A549 (cell line): ENCODE results near the gene GRK3. TPM values are rescaled to one million over a fixed set of nuclear protein-coding genes. Genes with fewer than 3 reads are reported as not detected.
"Not testable (repeated sequence)": the region's sequence is repeated elsewhere in the genome, so short reads cannot be mapped to it uniquely, and the experiment has no call there.

Experiments
- ATAC-seq, 2 experiments: fragments of 200-7000 bp in 1 of 2; fragments of >200 bp in 1 of 2; cut with Nextera tagmentation in 1 of 2; cut with Tn5 transposase in 1 of 2; 3 replicates each; pipeline versions ENCODE4 v1.8.0 to v1.9.1; 2018 to 2020; ENCODE audit warnings: mild to moderate bottlenecking in 1 of 2, moderate library complexity in 1 of 2
- CTCF ChIA-PET: fragments of 300-600 bp; sonication (Branson Sonifier 250); formaldehyde crosslinking; extraction: SDS; loops from one replicate; lab custom pipeline; 2021; ENCODE audit warnings: antibody characterized with exemption, inconsistent platforms; lab: Yijun Ruan, JAX
- POLR2A ChIA-PET: fragments of 350-600 bp; formaldehyde crosslinking; extraction: SDS; loops from one replicate; lab custom pipeline; 2021; ENCODE audit warnings: antibody characterized with exemption, inconsistent platforms; lab: Yijun Ruan, JAX
- DNase-seq, 2 experiments: peaks; one replicate each; pipeline versions ENCODE4 v3.0.0 to v3.0.0-alpha.2; 2011 to 2016; ENCODE audit warnings: low read depth in 1 of 2, low spot score in 1 of 2
- FAIRE-seq: peaks from 2 replicates; lab custom pipeline; 2011; peaks lifted over from hg19 to GRCh38; lab: Jason Lieb, UNC
- H3K27ac ChIP-seq, 2 experiments: fragments of >200 bp; sonication (Bioruptor Twin); formaldehyde crosslinking; 3 replicates each; pipeline ENCODE4 v1.5.1; 2016 to 2017
- H3K4me1 ChIP-seq: fragments of >200 bp; sonication (Bioruptor Twin); formaldehyde crosslinking; 3 replicates; pipeline ENCODE4 v1.6.1; 2016
- H3K4me2 ChIP-seq: fragments of >200 bp; sonication (Bioruptor Twin); formaldehyde crosslinking; 3 replicates; pipeline ENCODE4 v1.6.1; 2016
- H3K4me3 ChIP-seq: fragments of >200 bp; sonication (Bioruptor Twin); formaldehyde crosslinking; 3 replicates; pipeline ENCODE4 v1.5.1; 2016
- H3K9me3 ChIP-seq: fragments of >200 bp; sonication (Bioruptor Twin); formaldehyde crosslinking; 3 replicates; pipeline ENCODE4 v1.6.1; 2016
- CEBPB ChIP-seq, 2 experiments: fragments of >200 bp in 1 of 2; sonication (Bioruptor Twin) in 1 of 2; formaldehyde crosslinking in 1 of 2; IDR thresholded peaks; 2 replicates each; pipeline ENCODE4 v1.6.1; 2012 to 2016
- CHD2 ChIP-seq: fragments of 150-350 bp; IDR thresholded peaks from 2 replicates; pipeline ENCODE4 v1.6.1; 2014; ENCODE audit warnings: low read length; ENCODE audit not compliant: partially characterized antibody
- CHD4 ChIP-seq: fragments of 200-600 bp; sonication (generic); IDR thresholded peaks from 2 replicates; pipeline ENCODE4 v1.6.1; 2016; ENCODE audit warnings: antibody characterized with exemption, mild to moderate bottlenecking, borderline replicate concordance
- EHF ChIP-seq: fragments of 250-450 bp; sonication (Bioruptor Pico); IDR thresholded peaks from 2 replicates; pipeline ENCODE4 v1.5.0; 2020; ENCODE audit warnings: mild to moderate bottlenecking
- EP300 ChIP-seq, 2 experiments: fragments of >200 bp; sonication (Bioruptor Twin); formaldehyde crosslinking; IDR thresholded peaks; 2 replicates in 1 of 2; 3 replicates in 1 of 2; pipeline ENCODE4 v1.6.1; 2016 to 2017
- FOSL2 ChIP-seq, 2 experiments: fragments of 450-650 bp in 1 of 2; fragments of >200 bp in 1 of 2; sonication (Bioruptor Twin) in 1 of 2; formaldehyde crosslinking; IDR thresholded peaks; 2 replicates each; pipeline versions ENCODE4 v1.5.0 to v1.6.1; 2016 to 2020; ENCODE audit warnings: mild to moderate bottlenecking in 1 of 2, moderate library complexity in 1 of 2
- JUN ChIP-seq, 2 experiments: fragments of >200 bp; sonication (Bioruptor Twin); formaldehyde crosslinking; IDR thresholded peaks; 2 replicates in 1 of 2; 3 replicates in 1 of 2; pipeline ENCODE4 v1.6.1; 2016 to 2017
- KDM5A ChIP-seq: fragments of 200-600 bp; sonication (generic); IDR thresholded peaks from 2 replicates; pipeline ENCODE4 v1.6.1; 2016; ENCODE audit warnings: antibody characterized with exemption, mild to moderate bottlenecking
- MYC ChIP-seq: IDR thresholded peaks from 2 replicates; pipeline ENCODE4 v1.6.1; 2012; ENCODE audit warnings: mild to moderate bottlenecking, inconsistent platforms, low read length, improper control_type of control experiment, borderline replicate concordance
- NPAS2 ChIP-seq: fragments of 250-450 bp; sonication (Bioruptor Pico); IDR thresholded peaks from 2 replicates; pipeline ENCODE4 v1.8.0; 2022; ENCODE audit warnings: mild to moderate bottlenecking, moderate library complexity, borderline replicate concordance
- POLR2AphosphoS2 ChIP-seq: conservative IDR thresholded peaks from 2 replicates; pipeline ENCODE4 v1.6.1; 2012; ENCODE audit warnings: low read length, improper control_type of control experiment, inconsistent platforms
- RAD21 ChIP-seq, 2 experiments: fragments of >200 bp in 1 of 2; sonication (Bioruptor Twin) in 1 of 2; formaldehyde crosslinking in 1 of 2; IDR thresholded peaks in 1 of 2; conservative IDR thresholded peaks in 1 of 2; 2 replicates in 1 of 2; 3 replicates in 1 of 2; pipeline ENCODE4 v1.6.1; 2012 to 2018; ENCODE audit warnings: inconsistent platforms in 1 of 2
- WGBS: methylation state at CpG from one replicate; pipeline ENCODE4 v1.1.6; 2017; ENCODE audit errors: missing lambda C conversion rate; 5-methylcytosine and 5-hydroxymethylcytosine counted together
- polyA plus RNA-seq, 4 experiments: library from polyadenylated mRNA; depleted of rRNA in 3 of 4; stranded (reverse); fragments of >200 nt; fragmentation: RNase III in 1 of 4; extraction: RNeasy Plus Mini Kit Qiagen cat#74134 plus additional on column Dnase treatment in 1 of 4; gene quantifications; 2 replicates in 3 of 4; 3 replicates in 1 of 4; pipeline ENCODE4 v1.2.3, GENCODE V29; 2011 to 2017
- TF ChIP-seq, protein P1 (sequence below): fragments of 450-650 bp; IDR thresholded peaks from 2 replicates; pipeline ENCODE4 v1.6.1; 2014; ENCODE audit warnings: antibody characterized with exemption

The GRK3 gene
- polyA plus RNA-seq, 2 of the 4 experiments (the other 2 are of a cell fraction): 3.9 to 6.5 TPM

DNA sequence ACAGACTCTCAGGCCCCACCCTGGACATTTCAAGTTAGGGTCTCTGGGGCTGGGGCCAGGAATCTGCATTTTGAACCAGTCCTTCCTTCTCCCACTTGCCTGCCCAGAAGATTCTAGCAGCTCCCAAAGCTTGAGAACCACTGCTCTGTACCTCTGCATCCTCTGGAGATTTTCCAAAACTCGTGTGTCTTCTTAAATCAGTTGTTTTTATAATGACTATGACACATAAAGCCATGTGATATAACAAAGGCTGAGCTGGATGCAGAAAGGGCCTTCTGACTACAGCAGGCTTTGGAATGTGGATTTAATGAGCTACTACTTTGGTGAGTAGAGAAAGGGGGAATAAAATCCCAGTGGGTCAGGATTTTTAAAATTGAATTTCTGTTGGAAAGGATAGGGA is 37.5 kb upstream of the GRK3 start:
- H3K4me2 ChIP-seq, H3K4me1 ChIP-seq, H3K27ac ChIP-seq, DNase-seq, ATAC-seq, POLR2A ChIA-PET, H3K4me3 ChIP-seq, H3K9me3 ChIP-seq, FAIRE-seq: not testable (repeated sequence)
- CTCF ChIA-PET: interaction anchor here (0.6 kb wide), 1 partner anchor 19 kb away, joined by 3 read pairs; no protein-coding TSS in a partner anchor
- 0% methylated on average over 1 of the region's 1 CpG for WGBS

GRCh38 chr22:25528068-25528467 is 36.4 kb upstream of the GRK3 start:
- H3K4me3 ChIP-seq, H3K4me2 ChIP-seq, POLR2A ChIA-PET, H3K27ac ChIP-seq, ATAC-seq, FAIRE-seq, H3K9me3 ChIP-seq, H3K4me1 ChIP-seq, DNase-seq: not testable (repeated sequence)
- 87% methylated on average over 3 of the region's 3 CpGs for WGBS
- CTCF ChIA-PET: interaction anchor here (1.4 kb wide), 1 partner anchor 26 kb away, joined by 3 read pairs; no protein-coding TSS in a partner anchor

DNA sequence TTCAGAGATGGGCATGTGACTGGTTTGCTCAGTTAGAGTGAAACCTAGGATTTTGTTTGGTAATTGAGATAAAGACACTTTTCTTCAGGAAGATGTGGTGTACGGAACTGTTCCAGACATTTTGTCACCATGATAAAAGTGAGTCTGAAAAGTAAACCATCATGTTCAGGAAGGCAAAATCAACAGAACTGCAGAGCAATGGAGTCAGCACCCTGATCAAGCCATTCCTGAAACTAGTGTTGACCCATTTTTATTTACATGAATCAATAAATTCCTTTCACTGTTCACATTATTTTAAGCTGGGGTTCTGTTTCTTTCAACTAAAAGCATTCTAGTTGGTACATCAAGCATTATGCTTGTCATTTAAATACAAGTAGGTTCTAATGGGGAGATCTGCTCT is 35.4 kb upstream of the GRK3 start:
- H3K4me2 ChIP-seq, POLR2A ChIA-PET, FAIRE-seq, CTCF ChIA-PET, H3K27ac ChIP-seq, H3K4me1 ChIP-seq, H3K4me3 ChIP-seq, ATAC-seq, DNase-seq, H3K9me3 ChIP-seq: not testable (repeated sequence)
- 95% methylated on average over 1 of the region's 1 CpG for WGBS

GRCh38 chr22:25529541-25530137 is 34.8 kb upstream of the GRK3 start:
- H3K4me1 ChIP-seq, H3K4me3 ChIP-seq, POLR2A ChIA-PET, H3K4me2 ChIP-seq, DNase-seq, H3K27ac ChIP-seq, H3K9me3 ChIP-seq, FAIRE-seq, ATAC-seq, CTCF ChIA-PET: not testable (repeated sequence)
- 77% methylated on average over 4 of the region's 4 CpGs for WGBS

GRCh38 chr22:25531677-25532076 is 32.8 kb upstream of the GRK3 start:
- ATAC-seq, H3K27ac ChIP-seq, CTCF ChIA-PET, H3K4me1 ChIP-seq, H3K9me3 ChIP-seq, H3K4me2 ChIP-seq, H3K4me3 ChIP-seq, DNase-seq, POLR2A ChIA-PET, FAIRE-seq: not testable (repeated sequence)
- WGBS: 86% methylated on average over 4 of the region's 4 CpGs

- H3K9me3 ChIP-seq: no peaks in the 10 kb centered on the region
- FAIRE-seq: no peak
- H3K4me1 ChIP-seq: no peaks in the 10 kb centered on the region
- WGBS: 73% methylated on average over 3 of the region's 3 CpGs
- no peak for DNase-seq
- TF ChIP-seq CEBPB (IDR thresholded peaks at IDR 0.05) (no peak), FOSL2 (IDR thresholded peaks at IDR 0.05) (no peak), FOSL2 (CRISPR knock-in tag; IDR thresholded peaks at IDR 0.05) (no peak), KDM5A (no peak), EP300 (IDR thresholded peaks at IDR 0.05) (no peak), CHD2 (no peak), POLR2AphosphoS2 (no peak)
- H3K4me3 ChIP-seq: no peak overlapping the region
- H3K4me2 ChIP-seq: no peak overlapping the region
- ChIA-PET POLR2A (no interaction called here), CTCF (interaction anchor here (1.1 kb wide), 1 partner anchor 9 kb away, joined by 3 read pairs; no protein-coding TSS in a partner anchor)
- H3K27ac ChIP-seq: no peak overlapping the region
- no peak for ATAC-seq
Measured at GRCh38 chr22:25534724-25535123, 29.8 kb upstream of the GRK3 start.

- Histone ChIP-seq H3K4me2 (no peak overlapping the region), H3K27ac (no peak overlapping the region), H3K4me1 (no peaks in the 10 kb centered on the region), H3K9me3 (no peaks in the 10 kb centered on the region), H3K4me3 (no peak overlapping the region)
- TF ChIP-seq MYC: no peak
- TF ChIP-seq, protein P1, sequence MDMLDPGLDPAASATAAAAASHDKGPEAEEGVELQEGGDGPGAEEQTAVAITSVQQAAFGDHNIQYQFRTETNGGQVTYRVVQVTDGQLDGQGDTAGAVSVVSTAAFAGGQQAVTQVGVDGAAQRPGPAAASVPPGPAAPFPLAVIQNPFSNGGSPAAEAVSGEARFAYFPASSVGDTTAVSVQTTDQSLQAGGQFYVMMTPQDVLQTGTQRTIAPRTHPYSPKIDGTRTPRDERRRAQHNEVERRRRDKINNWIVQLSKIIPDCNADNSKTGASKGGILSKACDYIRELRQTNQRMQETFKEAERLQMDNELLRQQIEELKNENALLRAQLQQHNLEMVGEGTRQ: no peak
- TF ChIP-seq EHF (CRISPR knock-in tag): no peak
- TF ChIP-seq RAD21 (conservative IDR thresholded peaks at IDR 0.05 in 1 of 2, IDR thresholded peaks at IDR 0.05 in 1 of 2): no peak
- TF ChIP-seq JUN (IDR thresholded peaks at IDR 0.05): no peak
- no peak for TF ChIP-seq CHD4
- no peak for TF ChIP-seq EP300 (IDR thresholded peaks at IDR 0.05)
- TF ChIP-seq NPAS2 (CRISPR knock-in tag): no peak
- TF ChIP-seq FOSL2 (IDR thresholded peaks at IDR 0.05): no peak
- TF ChIP-seq FOSL2 (CRISPR knock-in tag; IDR thresholded peaks at IDR 0.05): no peak
- FAIRE-seq (no peak), ATAC-seq (no peak), DNase-seq (no peak)
- CTCF ChIA-PET: no interaction called here
- 64% methylated on average over 4 of the region's 4 CpGs for WGBS
- POLR2A ChIA-PET: no interaction called here
Measured at GRCh38 chr22:25536589-25536988, 27.9 kb upstream of the GRK3 start.
